ENCODE measurements around the gene PRICKLE2. TPM values are rescaled to one million over a fixed set of nuclear protein-coding genes. Genes with fewer than 3 reads are reported as not detected.

The PRICKLE2 gene
- total RNA-seq, 1 experiment from 2014 or later = 3.2 TPM

GRCh38 chr3:64234571-64234970 is 9.3 kb upstream of the PRICKLE2 start:
- Histone ChIP-seq H3K14ac (ENCODE audit: insufficient read depth, low read length) (no peak overlapping the region), H3K27ac (ENCODE audit: insufficient read length, low read depth, low read length) (no peak overlapping the region), H2BK20ac (ENCODE audit: low read depth, low read length, poor library complexity, severe bottlenecking) (no peak overlapping the region), H3K4me2 (ENCODE audit: insufficient read depth, insufficient read length, low read length) (no peak overlapping the region), H4K8ac (replicated peaks; ENCODE audit: insufficient read length, low read depth, low read length) (no peak overlapping the region), H4K20me1 (ENCODE audit: control insufficient read depth, insufficient read depth, insufficient read length) (no peaks in the 10 kb centered on the region), H3K9me3 (ENCODE audit: control insufficient read depth, low read depth, low read length) (no peaks in the 10 kb centered on the region), H3K4ac (ENCODE audit: low read depth, low read length) (no peak overlapping the region), H3K23ac (ENCODE audit: insufficient read length, low read depth, low read length) (no peak overlapping the region), H3K79me2 (ENCODE audit: insufficient read depth, low read length) (no peaks in the 10 kb centered on the region), H3T11ph (ENCODE audit: low read length) (no peak overlapping the region), H3K23me2 (ENCODE audit: insufficient read length, low read depth, low read length, poor library complexity, severe bottlenecking) (no peaks in the 10 kb centered on the region), H3K9ac (ENCODE audit: extremely low read depth, insufficient read length, low read length) (no peak overlapping the region), H3K56ac (ENCODE audit: insufficient read length, low read depth, low read length) (no peak overlapping the region), H2BK15ac (ENCODE audit: low read depth, low read length) (no peak overlapping the region), H3K4me1 (ENCODE audit: insufficient read depth, low read length) (no peaks in the 10 kb centered on the region; the same call in 1 of the 2 replicates), H2AK5ac (ENCODE audit: insufficient read length, low read length) (no peak overlapping the region), H3K79me1 (ENCODE audit: insufficient read depth, low read depth, low read length, poor library complexity, severe bottlenecking) (no peaks in the 10 kb centered on the region), H3K27me3 (ENCODE audit: insufficient read depth, low read length) (no peaks in the 10 kb centered on the region), H2BK12ac (ENCODE audit: insufficient read length, low read depth, low read length) (no peak overlapping the region), H2BK5ac (ENCODE audit: insufficient read length, low read length) (no peak overlapping the region), H3K18ac (ENCODE audit: insufficient read length, low read depth, low read length) (no peak overlapping the region), H4K91ac (ENCODE audit: insufficient read length, low read depth, low read length) (no peak overlapping the region), H2BK120ac (ENCODE audit: low read depth, low read length, poor library complexity, severe bottlenecking) (no peak overlapping the region), H2AFZ (ENCODE audit: low read length) (no peak overlapping the region), H4K5ac (ENCODE audit: insufficient read length, low read depth, low read length) (no peak overlapping the region)
- H3K27me3 Mint-ChIP-seq (ENCODE audit: low read depth) = peaks cover 5% of the 10 kb centered on the region; the same call in 1 of the 2 replicates
- H3K4me3 Mint-ChIP-seq = no peak overlapping the region
- DNase-seq = no peak
- peaks cover 25 to 26% of the 10 kb centered on the region in 2 experiments for H3K4me1 Mint-ChIP-seq
- no peak for TF ChIP-seq CTCF (conservative IDR thresholded peaks at IDR 0.05)
- H3K36me3 Mint-ChIP-seq (ENCODE audit: insufficient read depth in 1 of 3, low read depth in 3 of 3) = peaks cover 7 to 15% (median 11%) of the 10 kb centered on the region in 3 experiments
- H3K27ac Mint-ChIP-seq = no peak overlapping the region
- WGBS (ENCODE audit: extremely low coverage, insufficient read length, low lambda C conversion rate) = no CpG with 5 or more reads among the region's 5 CpGs
- H3K9me3 Mint-ChIP-seq = peaks cover 11 to 14% of the 10 kb centered on the region in 2 experiments
